Heart right ventricle (tissue), 16 donors: ENCODE data around the gene MLLT3. TPM values are rescaled to one million over a fixed set of nuclear protein-coding genes. Genes with fewer than 3 reads are reported as not detected.

Experiments
- ATAC-seq, 8 donors: fragments of 200-7000 bp; cut with Tn5 transposase; one replicate each; pipeline ENCODE4 v1.9.1; 2020; ENCODE audit warnings: mild to moderate bottlenecking in 8 of 8, moderate library complexity in 8 of 8, moderate number of reproducible peaks in 1 of 8
- DNase-seq, 2 donors: peaks; one replicate each; pipeline ENCODE4 v3.0.0-alpha.2; 2020
- H3K27ac ChIP-seq, 10 donors: fragments of 200-600 bp; sonication (generic) in 2 of 10; one replicate each; pipeline versions ENCODE4 v1.5.0 to v1.8.0; 2020 to 2022; ENCODE audit warnings: mild to moderate bottlenecking in 3 of 10
- H3K27me3 ChIP-seq, 7 donors: fragments of 200-600 bp; one replicate each; pipeline ENCODE4 v1.8.0; 2021 to 2022; ENCODE audit warnings: mild to moderate bottlenecking in 2 of 7
- H3K36me3 ChIP-seq, 9 donors: fragments of 200-600 bp; sonication (generic) in 1 of 9; one replicate each; pipeline versions ENCODE4 v1.5.0 to v1.8.0; 2020 to 2022; ENCODE audit warnings: mild to moderate bottlenecking in 2 of 9
- H3K4me1 ChIP-seq, 9 donors: fragments of 200-600 bp; sonication (generic) in 1 of 9; one replicate each; pipeline versions ENCODE4 v1.5.0 to v1.8.0; 2020 to 2022; ENCODE audit warnings: mild to moderate bottlenecking in 4 of 9
- H3K4me3 ChIP-seq, 10 donors: fragments of 200-600 bp; sonication (generic) in 2 of 10; one replicate each; pipeline versions ENCODE4 v1.5.0 to v1.8.0; 2020 to 2022; ENCODE audit warnings: mild to moderate bottlenecking in 7 of 10, moderate library complexity in 2 of 10
- H3K9me3 ChIP-seq, 11 donors: fragments of 200-600 bp in 10 of 11; sonication (generic) in 2 of 11; one replicate each; pipeline versions ENCODE4 v1.5.0 to v1.8.0; 2013 to 2022; ENCODE audit warnings: mild to moderate bottlenecking in 2 of 11, control low read depth in 1 of 11, moderate library complexity in 1 of 11
- CTCF ChIP-seq, 9 donors: fragments of 200-600 bp; sonication (generic) in 2 of 9; IDR thresholded peaks; one replicate each; pipeline versions ENCODE4 v1.5.0 to v1.8.0; 2021 to 2022; ENCODE audit warnings: antibody characterized with exemption in 9 of 9, mild to moderate bottlenecking in 5 of 9, moderate library complexity in 1 of 9
- WGBS, 2 donors: extraction: QIAGEN DNeasy Blood & Tissue Kit; methylation state at CpG; one replicate each; pipeline ENCODE4 v1.1.7; 2013; ENCODE audit warnings: inconsistent platforms in 1 of 2; 5-methylcytosine and 5-hydroxymethylcytosine counted together
- intact Hi-C, 10 donors: fragments of 100-400 bp; cut with DNase I; formaldehyde crosslinking; loops; one replicate each; pipeline versions ENCODE4 v1.11.1 to v1.14.2; 2022
- polyA plus RNA-seq, 2 donors: library from polyadenylated mRNA; stranded (reverse); fragments of 200-250 nt; gene quantifications; one replicate each; pipeline ENCODE4 v1.2.3, GENCODE V29; 2013
- total RNA-seq, 10 donors: library from RNA; stranded (reverse); fragmentation: NEBNext Ultra II Directional in 3 of 10; extraction: Animal tissue kit (Norgen Biotek cat#: 25700) in 3 of 10; gene quantifications; one replicate each; pipeline versions ENCODE4 v1.2.1 to v1.2.4, GENCODE V29; 2021 to 2023
- donor health status: Arrhythmogenic right ventricular cardiomyopathy.
- donor health status: ischemic (EF 13 %, LVEDD 7.1; RV severe dilation, severe dysfunction).
- donor health status: healthy with polysubstance abuse.
- donor health status: DM: no; HTN: yes; CAD: no.
- donor health status: DM: no; HTN: no; CAD: no.
- donor health status: ischemic (EF 25% LVEDD 6.9; RV normal size, moderate dysfunction).
- donor health status: ischemic (EF 25% LVEDD 5.7; RV mildly dilated, moderate dysfunction).
- donor health status: healthy.
- donor health status: DM: yes; HTN: yes; CAD: no.
- donor health status: Ischemic cardiomyopathy.
- donor health status: ischemic (EF 35%, LVEDD 5.7; RV mildly dilated, moderate dysfunction).
- donor health status: nonischemic (EF 11% LVEDD 7.7; RV severe dilation, severe dysfunction).
- donor health status: DM: yes; HTN: yes; CAD: no.
- donor health status: PGD.
- donor health status: ischemic (EF 29% LVEDD 5.4; RV normal size, mild dysfunction).
- donor health status: nonischemic (EF 23%, LVEDD 6.1; RV moderate dilation, normal function).

The MLLT3 gene
- total and polyA plus RNA-seq, 12 donors: 4.3 to 22.7 (median 13.5) TPM

DNA sequence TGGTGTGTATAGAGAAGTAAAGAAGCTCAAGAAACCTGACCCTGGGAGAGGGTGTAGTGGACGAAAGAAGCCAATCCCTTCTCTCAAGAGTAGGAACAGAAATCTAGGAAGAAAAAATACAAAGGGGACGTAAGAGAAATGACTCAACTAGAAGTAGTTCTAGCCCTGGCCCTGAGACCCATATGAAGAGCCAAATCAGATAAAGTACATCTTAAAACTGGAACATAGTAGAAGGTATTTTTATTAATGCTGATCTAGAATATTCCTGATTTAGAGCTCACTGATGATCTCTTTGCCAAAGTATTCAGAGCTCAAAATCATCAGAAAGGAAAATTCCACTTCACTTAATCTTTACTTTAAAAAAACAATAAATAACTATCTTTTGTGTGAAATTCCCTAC, 184.8 kb downstream of the MLLT3 start:
- Histone ChIP-seq H3K27ac (no peak overlapping the region), H3K27me3 (no peaks in the 10 kb centered on the region), H3K4me1 (peaks cover 0 to 26% (median 10%) of the 10 kb centered on the region in 9 donors), H3K9me3 (no peaks in the 10 kb centered on the region), H3K4me3 (no peak overlapping the region), H3K36me3 (no peaks in the 10 kb centered on the region)
- 44 to 67% methylated on average over 2 of the region's 2 CpGs for WGBS, 2 donors
- DNase-seq: no peak
- no peak for TF ChIP-seq CTCF (IDR thresholded peaks at IDR 0.05)
- peak in 5 of 8 donors; percentile 27 to 49 (median 44) for ATAC-seq
- intact Hi-C loops: no loop called here

GRCh38 chr9:20436476-20437195, 185.7 kb downstream of the MLLT3 start:
- intact Hi-C loops: no loop called here
- H3K4me1 ChIP-seq: peaks cover 0 to 18% (median 10%) of the 10 kb centered on the region in 9 donors
- WGBS, 2 donors: 88 to 90% methylated on average over 1 of the region's 1 CpG
- no peak overlapping the region for H3K27ac ChIP-seq
- no peaks in the 10 kb centered on the region for H3K9me3 ChIP-seq
- H3K36me3 ChIP-seq: no peaks in the 10 kb centered on the region
- no peak for ATAC-seq
- no peaks in the 10 kb centered on the region for H3K27me3 ChIP-seq
- DNase-seq: no peak
- no peak for TF ChIP-seq CTCF (IDR thresholded peaks at IDR 0.05)
- no peak overlapping the region for H3K4me3 ChIP-seq

GRCh38 chr9:20428976-20429375, 193.3 kb downstream of the MLLT3 start:
- Histone ChIP-seq H3K9me3 (no peaks in the 10 kb centered on the region), H3K27ac (no peak overlapping the region), H3K4me3 (no peak overlapping the region), H3K27me3 (no peaks in the 10 kb centered on the region), H3K4me1 (no peaks in the 10 kb centered on the region), H3K36me3 (no peaks in the 10 kb centered on the region)
- no peak for DNase-seq
- ATAC-seq: no peak
- intact Hi-C loops: no loop called here
- 79 to 83% methylated on average over 1 of the region's 1 CpG for WGBS, 2 donors
- no peak for TF ChIP-seq CTCF (IDR thresholded peaks at IDR 0.05)

DNA sequence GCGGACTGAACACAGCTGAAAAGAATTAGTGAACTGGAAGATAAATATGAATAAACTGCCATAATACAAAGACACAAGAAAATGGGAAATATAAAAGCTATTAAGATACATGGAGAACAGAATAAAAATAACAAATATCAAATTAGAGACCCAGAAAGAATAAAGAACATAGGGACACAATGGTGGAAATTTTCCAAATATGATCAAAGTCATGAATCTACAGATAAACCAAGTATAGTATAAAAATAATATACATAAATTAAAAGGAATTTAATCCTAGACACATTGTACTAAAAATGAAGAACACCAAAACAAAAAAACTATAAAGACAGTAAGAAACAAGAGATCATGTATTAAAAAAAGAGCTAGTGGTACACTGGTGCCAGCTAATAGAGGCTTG, 194.9 kb downstream of the MLLT3 start:
- TF ChIP-seq CTCF (IDR thresholded peaks at IDR 0.05): no peak
- Histone ChIP-seq H3K27me3 (no peaks in the 10 kb centered on the region), H3K27ac (no peak overlapping the region), H3K4me1 (no peaks in the 10 kb centered on the region), H3K9me3 (no peaks in the 10 kb centered on the region), H3K36me3 (no peaks in the 10 kb centered on the region), H3K4me3 (no peak overlapping the region)
- ATAC-seq (no peak), DNase-seq (no peak)
- intact Hi-C loops: no loop called here
- 95 to 99% methylated on average over 1 of the region's 1 CpG for WGBS, 2 donors
